ENCODE measurements around the gene FARS2.
"Not testable (repeated sequence)": the region's sequence is repeated elsewhere in the genome, so short reads cannot be mapped to it uniquely, and the experiment has no call there.

The FARS2 gene

GRCh38 chr6:5674141-5674540, 412.8 kb downstream of the FARS2 start:
- no peak for DNase-seq

DNA sequence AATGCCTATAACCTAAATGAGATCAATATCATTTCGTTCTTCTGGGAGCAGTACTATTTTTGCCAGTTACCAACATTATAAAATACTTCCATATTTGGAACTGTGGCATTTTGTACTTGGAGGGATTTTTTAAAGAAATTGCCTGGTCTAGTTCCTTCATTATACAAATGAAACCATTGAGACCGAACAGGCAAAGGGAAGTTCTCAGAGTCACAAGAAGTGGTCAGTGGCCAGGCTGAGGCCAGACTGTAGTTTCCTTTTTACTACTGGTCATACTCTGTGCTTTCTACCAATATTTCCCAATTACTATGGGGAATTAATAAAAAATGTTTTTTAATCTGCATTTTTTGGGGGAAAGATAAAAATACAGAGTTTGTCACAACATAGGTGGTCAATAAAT, 413.4 kb downstream of the FARS2 start:
- DNase-seq = no peak

GRCh38 chr6:5676701-5677100, 415.4 kb downstream of the FARS2 start:
- no peak for DNase-seq

GRCh38 chr6:5677219-5678000, 416.1 kb downstream of the FARS2 start:
- DNase-seq = no peak

DNA sequence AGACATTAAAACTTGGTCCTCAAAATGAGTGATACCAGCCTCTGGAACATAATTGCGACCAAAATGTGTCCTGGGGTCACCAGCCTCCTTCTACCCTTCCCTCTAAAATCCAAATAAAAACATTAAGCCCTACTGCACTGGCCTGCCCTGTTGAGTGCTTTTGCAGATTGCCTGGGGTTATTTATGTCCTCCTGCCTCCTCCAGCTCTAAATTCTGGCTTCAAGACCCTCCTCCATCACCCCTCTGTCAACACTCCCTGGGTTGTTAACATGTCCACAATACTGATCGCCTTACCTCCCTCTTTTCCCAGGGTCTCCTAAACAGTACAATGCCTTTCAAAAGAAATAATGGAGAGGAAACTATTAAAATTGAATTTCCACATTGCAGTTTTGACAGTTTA, 418.0 kb downstream of the FARS2 start:
- DNase-seq = no peak

GRCh38 chr6:5679691-5680090, 418.4 kb downstream of the FARS2 start:
- no peak for DNase-seq

- DNase-seq = no peak
Observed at GRCh38 chr6:5680095-5680494, 418.8 kb downstream of the FARS2 start.

DNA sequence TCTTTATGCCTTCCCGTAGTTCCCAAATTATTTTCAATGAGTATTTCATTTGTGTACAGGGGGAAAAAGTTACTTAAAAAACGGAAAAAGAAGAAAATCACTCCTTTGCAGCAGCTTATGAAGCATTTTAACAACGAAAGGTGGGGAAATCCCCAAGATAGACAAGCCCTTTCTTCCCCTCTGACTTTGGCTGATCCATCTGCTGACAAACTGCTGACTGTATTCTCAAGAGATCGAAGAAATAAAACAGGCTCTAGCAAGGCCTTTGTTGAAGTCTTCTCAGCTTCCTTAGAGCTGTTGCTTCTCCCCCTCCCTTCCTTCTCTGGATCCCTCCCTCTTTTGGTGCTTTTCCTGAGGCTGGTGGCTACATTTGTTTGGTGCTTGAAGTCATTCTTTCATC, 420.2 kb downstream of the FARS2 start:
- no peak for DNase-seq

- DNase-seq = no peak
Observed at GRCh38 chr6:5682530-5682929, 421.2 kb downstream of the FARS2 start.

DNA sequence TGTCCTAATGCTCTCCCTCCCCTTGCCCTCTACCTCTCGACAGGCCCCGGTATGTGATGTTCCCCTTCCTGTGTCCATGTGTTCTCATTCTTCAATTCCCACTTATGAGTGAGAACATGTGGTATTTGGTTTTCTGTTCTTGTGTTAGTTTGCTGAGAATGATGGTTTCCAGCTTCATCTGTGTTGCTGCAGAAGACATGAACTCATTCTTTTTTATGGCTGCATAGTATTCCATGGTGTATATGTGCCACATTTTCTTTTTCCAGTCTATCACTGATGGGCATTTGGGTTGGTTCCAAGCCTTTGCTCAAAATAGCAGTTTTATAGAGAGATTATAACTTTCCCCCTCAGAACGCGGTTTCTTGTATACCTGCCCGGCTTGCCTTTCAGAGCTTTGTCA, 422.4 kb downstream of the FARS2 start:
- not testable (repeated sequence) for DNase-seq

DNA sequence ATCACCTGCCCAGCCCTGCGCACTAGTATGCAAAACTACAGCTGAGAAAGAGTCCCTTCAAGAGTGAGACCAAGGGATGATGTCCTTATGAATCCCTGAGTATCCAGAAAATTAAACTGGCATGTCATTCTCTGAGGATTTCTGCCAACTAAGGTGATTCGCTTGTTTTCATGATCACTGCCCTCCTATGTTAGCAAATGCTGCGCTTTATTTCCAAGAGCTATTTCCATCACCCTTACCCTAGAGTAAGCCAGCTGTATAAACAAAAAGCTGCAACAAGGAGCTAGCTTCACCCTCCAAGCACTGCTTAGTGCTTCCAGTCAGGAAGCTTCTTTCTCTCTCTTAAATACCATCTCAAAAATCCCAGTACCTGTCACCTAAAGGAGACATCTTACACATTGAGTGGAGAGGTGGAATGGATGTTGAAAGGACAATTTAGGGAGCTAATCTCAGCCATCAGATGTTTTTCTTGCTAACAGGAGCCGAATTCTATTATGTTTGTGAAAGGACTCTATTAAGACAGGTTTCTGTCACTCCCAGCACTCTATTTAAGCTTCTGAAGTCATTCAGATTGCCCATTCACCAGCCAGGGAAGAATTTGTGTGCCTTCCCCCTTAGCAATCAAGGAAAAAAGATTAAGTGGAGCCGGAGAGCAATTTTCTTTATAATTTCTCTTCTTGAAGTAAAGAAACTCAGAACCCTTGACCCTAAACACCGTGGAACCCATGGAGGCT, 423.2 kb downstream of the FARS2 start:
- DNase-seq = no peak

DNA sequence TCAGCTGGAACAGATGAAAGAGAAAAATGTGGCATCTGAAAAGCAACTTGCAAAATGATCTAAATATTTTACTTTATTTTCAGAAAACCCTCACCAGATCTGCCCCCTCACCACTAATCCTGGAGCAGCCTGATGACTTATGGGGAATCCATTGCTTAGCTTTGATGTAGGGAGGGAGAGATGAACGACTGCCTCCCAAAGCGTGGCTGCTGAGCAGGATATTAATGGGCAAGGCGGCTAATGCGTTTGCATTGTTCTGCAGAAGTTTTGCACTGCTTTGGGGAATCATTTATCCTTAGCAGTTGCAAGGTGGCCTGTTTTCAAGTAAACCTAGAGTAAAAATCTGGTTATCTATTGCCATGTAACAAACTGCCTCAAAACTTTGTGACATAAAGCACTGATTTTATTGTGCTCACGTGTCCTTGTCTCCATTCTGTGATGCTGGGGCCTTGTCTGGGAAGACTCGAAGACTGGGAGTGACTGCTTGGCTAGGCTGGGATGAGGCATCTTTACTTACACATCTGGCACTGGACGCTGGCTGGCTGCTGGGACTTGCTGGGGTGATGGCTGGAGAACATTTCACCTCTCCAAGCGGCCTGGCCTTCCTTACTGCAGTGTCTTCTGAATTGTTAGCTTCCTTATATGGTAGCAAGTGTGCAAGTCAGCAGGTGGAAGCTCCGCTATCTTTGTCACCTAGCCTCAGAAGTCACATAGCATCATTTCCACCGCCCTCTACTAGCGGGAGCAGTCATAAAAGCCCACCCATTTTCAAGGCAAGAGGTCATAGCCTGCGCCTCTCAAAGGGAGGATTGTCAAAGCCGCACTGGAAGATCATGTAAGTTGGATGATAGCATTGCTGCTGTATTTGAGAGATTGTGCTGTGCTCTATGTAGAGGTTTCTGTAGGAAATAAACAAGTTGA, 432.2 kb downstream of the FARS2 start:
- DNase-seq = no peak

GRCh38 chr6:5695260-5696245, 434.2 kb downstream of the FARS2 start:
- DNase-seq = no peak

DNA sequence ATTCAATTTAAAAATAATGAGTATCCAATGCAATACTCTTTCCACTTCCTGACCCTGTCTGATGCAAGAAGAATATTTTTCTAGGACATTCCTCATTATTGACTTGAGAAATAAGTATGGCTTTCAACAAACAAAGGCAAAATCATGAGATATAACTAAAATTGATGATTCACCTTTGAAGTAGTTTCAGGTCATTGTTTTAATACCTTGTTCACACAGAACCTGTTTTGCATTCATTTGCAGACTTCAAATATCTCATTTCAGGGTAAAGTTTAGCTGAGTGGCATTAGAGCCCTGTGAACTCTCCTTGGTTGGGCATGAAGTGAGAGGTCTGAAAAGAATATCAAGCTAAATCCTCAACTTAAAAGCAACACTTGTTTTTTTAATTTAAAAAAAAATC, 436.2 kb downstream of the FARS2 start:
- no peak for DNase-seq

GRCh38 chr6:5698318-5698717, 437.0 kb downstream of the FARS2 start:
- no peak for DNase-seq

DNA sequence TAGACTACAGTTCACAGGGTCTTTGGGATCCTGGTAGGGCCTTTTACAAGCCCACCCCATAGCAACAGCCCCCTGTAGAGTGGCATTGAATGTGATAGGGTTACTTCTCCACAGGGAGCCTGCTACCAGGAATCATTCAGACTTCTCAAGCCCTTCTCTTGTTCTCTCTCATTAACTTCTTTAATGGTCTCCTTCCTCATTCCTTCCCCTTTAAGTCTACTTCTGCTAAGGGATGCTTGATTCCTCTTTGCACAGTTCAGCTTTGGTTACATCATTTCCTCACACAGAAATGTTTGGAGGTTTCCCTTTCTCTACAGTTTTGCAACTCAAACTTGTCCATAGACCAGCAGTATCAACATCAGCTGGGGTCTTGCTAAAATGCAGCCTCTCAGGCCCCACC, 437.8 kb downstream of the FARS2 start:
- DNase-seq = not testable (repeated sequence)

- no peak for DNase-seq
Observed at GRCh38 chr6:5701174-5701573, 439.9 kb downstream of the FARS2 start.

- no peak for DNase-seq
Observed at GRCh38 chr6:5704708-5705107, 443.4 kb downstream of the FARS2 start.

DNA sequence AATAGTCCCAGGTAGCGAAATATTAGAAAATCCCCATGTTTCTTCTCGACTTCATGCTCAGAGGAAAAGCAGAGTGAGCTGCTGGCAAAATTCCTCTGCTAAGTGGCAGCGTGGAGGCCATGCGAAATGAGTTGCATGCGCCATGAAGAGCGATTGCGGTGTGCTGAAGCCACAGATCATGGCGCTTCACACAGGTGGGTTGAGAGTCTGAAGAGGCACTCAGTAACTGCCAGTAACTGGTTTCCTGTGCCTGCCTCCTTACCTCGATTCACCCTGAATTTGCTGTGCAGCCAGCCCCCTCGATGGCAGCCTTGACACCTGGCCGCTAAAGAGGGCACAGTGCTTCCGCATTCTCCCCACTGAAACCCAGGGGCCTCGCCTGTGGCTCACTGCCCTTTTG, 443.9 kb downstream of the FARS2 start:
- no peak for DNase-seq

- DNase-seq = no peak
Observed at GRCh38 chr6:5706124-5707033, 445.1 kb downstream of the FARS2 start.
